Neuronal stem cell (in vitro differentiated cells): ENCODE data around the gene CCNI.
"Not testable (repeated sequence)": the region's sequence is repeated elsewhere in the genome, so short reads cannot be mapped to it uniquely, and the experiment has no call there.

ENCODE experiments used
- DNase-seq: peaks from one replicate; pipeline ENCODE4 v3.0.0-alpha.2; 2013; ENCODE audit warnings: low spot score
- H2AFZ ChIP-seq: one replicate; pipeline ENCODE4 v1.6.1; 2013; ENCODE audit warnings: mild to moderate bottlenecking, low read length, inconsistent platforms
- H2AK5ac ChIP-seq: 2 replicates; pipeline ENCODE4 v1.6.1; 2013; ENCODE audit warnings: low read depth, mild to moderate bottlenecking, inconsistent platforms, low read length, moderate library complexity, mixed read lengths
- H2BK120ac ChIP-seq: 2 replicates; pipeline ENCODE4 v1.6.1; 2013; ENCODE audit warnings: low read depth, mild to moderate bottlenecking, inconsistent platforms, low read length, moderate library complexity, mixed read lengths
- H2BK12ac ChIP-seq: one replicate; pipeline ENCODE4 v1.6.1; 2013; ENCODE audit warnings: low read length, inconsistent platforms
- H2BK15ac ChIP-seq: 2 replicates; pipeline ENCODE4 v1.6.1; 2013; ENCODE audit warnings: mild to moderate bottlenecking, low read length, inconsistent platforms, mixed read lengths
- H2BK5ac ChIP-seq: one replicate; pipeline ENCODE4 v1.6.1; 2013; ENCODE audit warnings: inconsistent platforms, mild to moderate bottlenecking, low read length, moderate library complexity
- H3K14ac ChIP-seq: one replicate; pipeline ENCODE4 v1.6.1; 2013; ENCODE audit warnings: low read length, inconsistent platforms
- H3K18ac ChIP-seq: 2 replicates; pipeline ENCODE4 v1.6.1; 2013; ENCODE audit warnings: low read length, inconsistent platforms
- H3K23ac ChIP-seq: 2 replicates; pipeline ENCODE4 v1.6.1; 2013; ENCODE audit warnings: low read depth, mild to moderate bottlenecking, mixed read lengths, low read length, inconsistent platforms; ENCODE audit not compliant: poor library complexity
- H3K27ac ChIP-seq: replicated peaks from 3 replicates; pipeline ENCODE4 v1.5.1; 2013; ENCODE audit warnings: low read length, inconsistent platforms
- H3K27me3 ChIP-seq, 3 experiments: 2 replicates each; pipeline ENCODE4 v1.6.1; 2013; ENCODE audit warnings: low read length in 3 of 3, mild to moderate bottlenecking in 2 of 3, inconsistent platforms in 1 of 3, low read depth in 1 of 3, mixed read lengths in 1 of 3, moderate library complexity in 1 of 3; ENCODE audit not compliant: control insufficient read depth in 3 of 3, insufficient read depth in 3 of 3
- H3K36me3 ChIP-seq, 2 donors: replicated peaks in 1 of 2; 2 replicates each; pipeline ENCODE4 v1.6.1; 2013; ENCODE audit warnings: low read length in 2 of 2; ENCODE audit not compliant: control insufficient read depth in 2 of 2, insufficient read depth in 2 of 2
- H3K4ac ChIP-seq: 2 replicates; pipeline ENCODE4 v1.6.1; 2013; ENCODE audit warnings: inconsistent platforms, mild to moderate bottlenecking, low read length, moderate library complexity
- H3K4me1 ChIP-seq, 2 donors: 1 replicate in 1 of 2; 2 replicates in 1 of 2; pipeline ENCODE4 v1.6.1; 2013; ENCODE audit warnings: low read length in 2 of 2, low read depth in 1 of 2; ENCODE audit not compliant: control insufficient read depth in 2 of 2, insufficient read depth in 1 of 2
- H3K4me2 ChIP-seq: one replicate; pipeline ENCODE4 v1.6.1; 2013; ENCODE audit warnings: mild to moderate bottlenecking, low read length, inconsistent platforms; ENCODE audit not compliant: insufficient read depth, poor library complexity, severe bottlenecking
- H3K4me3 ChIP-seq, 2 donors: 2 replicates each; pipeline ENCODE4 v1.5.1; 2013; ENCODE audit warnings: low read length in 2 of 2, mild to moderate bottlenecking in 2 of 2, inconsistent platforms in 1 of 2, moderate library complexity in 1 of 2
- H3K79me1 ChIP-seq: one replicate; pipeline ENCODE4 v1.6.1; 2013; ENCODE audit warnings: low read depth, mild to moderate bottlenecking, inconsistent platforms, low read length, moderate library complexity
- H3K9ac ChIP-seq: one replicate; pipeline ENCODE4 v1.6.1; 2013; ENCODE audit warnings: mild to moderate bottlenecking, low read depth, low read length, inconsistent platforms; ENCODE audit not compliant: poor library complexity
- H3K9me3 ChIP-seq, 2 donors: replicated peaks in 1 of 2; 2 replicates each; pipeline versions ENCODE3 to v1.6.1; 2013; ENCODE audit warnings: low read length in 2 of 2, mild to moderate bottlenecking in 2 of 2, inconsistent platforms in 1 of 2, low read depth in 1 of 2, mixed read lengths in 1 of 2, moderate library complexity in 1 of 2; ENCODE audit not compliant: control insufficient read depth in 2 of 2, insufficient read depth in 1 of 2
- H4K8ac ChIP-seq: one replicate; pipeline ENCODE4 v1.6.1; 2013; ENCODE audit warnings: low read depth, mild to moderate bottlenecking, inconsistent platforms, low read length, moderate library complexity
- H4K91ac ChIP-seq: one replicate; pipeline ENCODE4 v1.6.1; 2013; ENCODE audit warnings: low read length, low read depth, mild to moderate bottlenecking, inconsistent platforms; ENCODE audit not compliant: poor library complexity
- WGBS, 2 donors: extraction: QIAGEN DNeasy Blood & Tissue Kit; methylation state at CpG; one replicate each; pipeline ENCODE4 v1.1.7; 2013; ENCODE audit warnings: missing lambda C conversion rate in 2 of 2, mixed read lengths in 1 of 2; ENCODE audit not compliant: insufficient read length in 2 of 2, insufficient replicate concordance in 1 of 2; ENCODE audit errors: extremely low coverage in 2 of 2; 5-methylcytosine and 5-hydroxymethylcytosine counted together

Gene CCNI

GRCh38 chr4:77073106-77073809 lies 2.5 kb downstream of the CCNI start:
- Histone ChIP-seq H2BK15ac (no peak overlapping the region), H2BK12ac (no peak overlapping the region), H2BK5ac (no peak overlapping the region), H3K4me3 (peak overlapping the region in 1 of 2 donors; percentile 76), H3K23ac (no peak overlapping the region), H2AK5ac (no peak overlapping the region), H4K8ac (no peak overlapping the region), H2BK120ac (no peak overlapping the region), H3K18ac (no peak overlapping the region), H3K4ac (no peak overlapping the region), H3K9ac (no peak overlapping the region), H3K9me3 (peaks cover 0 to 3% of the 10 kb centered on the region in 2 donors), H3K27me3 (no peaks in the 10 kb centered on the region), H3K79me1 (no peaks in the 10 kb centered on the region), H3K36me3 (peaks cover 2 to 35% of the 10 kb centered on the region in 2 donors), H3K27ac (no peak overlapping the region), H3K4me1 (peaks cover 1 to 3% of the 10 kb centered on the region in 2 donors), H2AFZ (no peak overlapping the region), H3K14ac (no peak overlapping the region), H4K91ac (no peak overlapping the region), H3K4me2 (peak overlapping the region; percentile 50)
- DNase-seq: no peak
- no CpG with 5 or more reads among the region's 3 CpGs for WGBS, 2 donors

GRCh38 chr4:77072195-77072753 lies 3.5 kb downstream of the CCNI start:
- H3K9ac ChIP-seq: no peak overlapping the region
- H4K8ac ChIP-seq: no peak overlapping the region
- H3K4ac ChIP-seq: no peak overlapping the region
- H3K4me1 ChIP-seq: peaks cover 1 to 3% of the 10 kb centered on the region in 2 donors
- H2AK5ac ChIP-seq: no peak overlapping the region
- H3K79me1 ChIP-seq: no peaks in the 10 kb centered on the region
- H2BK12ac ChIP-seq: no peak overlapping the region
- no peak overlapping the region for H2AFZ ChIP-seq
- H3K36me3 ChIP-seq: peaks cover 2 to 44% of the 10 kb centered on the region in 2 donors
- no peak overlapping the region for H2BK15ac ChIP-seq
- H3K4me2 ChIP-seq: no peak overlapping the region
- H3K23ac ChIP-seq: no peak overlapping the region
- H4K91ac ChIP-seq: no peak overlapping the region
- WGBS, 2 donors: no CpG with 5 or more reads among the region's 5 CpGs
- no peak overlapping the region for H3K14ac ChIP-seq
- H3K27ac ChIP-seq: no peak overlapping the region
- no peak overlapping the region for H3K18ac ChIP-seq
- no peak for DNase-seq
- no peak overlapping the region for H3K4me3 ChIP-seq
- H2BK5ac ChIP-seq: no peak overlapping the region
- no peak overlapping the region for H2BK120ac ChIP-seq
- peaks cover 0 to 3% of the 10 kb centered on the region in 2 donors for H3K9me3 ChIP-seq
- no peaks in the 10 kb centered on the region for H3K27me3 ChIP-seq

GRCh38 chr4:77069514-77069913 lies 6.3 kb downstream of the CCNI start:
- not testable (repeated sequence) for H3K27ac ChIP-seq, H3K4me3 ChIP-seq, H3K27me3 ChIP-seq, H2BK15ac ChIP-seq, H3K9ac ChIP-seq, H3K4me2 ChIP-seq, H3K9me3 ChIP-seq, H3K23ac ChIP-seq, H3K4me1 ChIP-seq, H3K79me1 ChIP-seq, H4K91ac ChIP-seq, H3K18ac ChIP-seq, H2AK5ac ChIP-seq, H3K4ac ChIP-seq, H2BK120ac ChIP-seq, DNase-seq, H2AFZ ChIP-seq, H4K8ac ChIP-seq, H2BK12ac ChIP-seq, H3K14ac ChIP-seq, H2BK5ac ChIP-seq
- no CpG with 5 or more reads among the region's 3 CpGs for whole genome bisulfite sequencing, 2 donors
- peaks cover 6 to 71% of the 10 kb centered on the region in 2 donors for H3K36me3 ChIP-seq

GRCh38 chr4:77065382-77065781 lies 10.4 kb downstream of the CCNI start:
- Histone ChIP-seq H2BK5ac (no peak overlapping the region), H3K36me3 (peaks cover 17 to 90% of the 10 kb centered on the region in 2 donors), H3K4me3 (no peak overlapping the region), H3K4me2 (no peak overlapping the region), H3K9ac (no peak overlapping the region), H3K4me1 (no peaks in the 10 kb centered on the region), H3K9me3 (no peaks in the 10 kb centered on the region), H2BK120ac (no peak overlapping the region), H3K27ac (no peak overlapping the region), H3K27me3 (no peaks in the 10 kb centered on the region), H2AK5ac (no peak overlapping the region), H4K91ac (no peak overlapping the region), H3K79me1 (no peaks in the 10 kb centered on the region), H2BK15ac (no peak overlapping the region), H2AFZ (no peak overlapping the region), H3K23ac (no peak overlapping the region), H4K8ac (no peak overlapping the region), H3K18ac (no peak overlapping the region), H3K4ac (no peak overlapping the region), H3K14ac (no peak overlapping the region), H2BK12ac (no peak overlapping the region)
- no CpG with 5 or more reads among the region's 1 CpG for WGBS, 2 donors
- no peak for DNase-seq
